Measurements from ENCODE around the gene DDRGK1.

The DDRGK1 gene

DNA sequence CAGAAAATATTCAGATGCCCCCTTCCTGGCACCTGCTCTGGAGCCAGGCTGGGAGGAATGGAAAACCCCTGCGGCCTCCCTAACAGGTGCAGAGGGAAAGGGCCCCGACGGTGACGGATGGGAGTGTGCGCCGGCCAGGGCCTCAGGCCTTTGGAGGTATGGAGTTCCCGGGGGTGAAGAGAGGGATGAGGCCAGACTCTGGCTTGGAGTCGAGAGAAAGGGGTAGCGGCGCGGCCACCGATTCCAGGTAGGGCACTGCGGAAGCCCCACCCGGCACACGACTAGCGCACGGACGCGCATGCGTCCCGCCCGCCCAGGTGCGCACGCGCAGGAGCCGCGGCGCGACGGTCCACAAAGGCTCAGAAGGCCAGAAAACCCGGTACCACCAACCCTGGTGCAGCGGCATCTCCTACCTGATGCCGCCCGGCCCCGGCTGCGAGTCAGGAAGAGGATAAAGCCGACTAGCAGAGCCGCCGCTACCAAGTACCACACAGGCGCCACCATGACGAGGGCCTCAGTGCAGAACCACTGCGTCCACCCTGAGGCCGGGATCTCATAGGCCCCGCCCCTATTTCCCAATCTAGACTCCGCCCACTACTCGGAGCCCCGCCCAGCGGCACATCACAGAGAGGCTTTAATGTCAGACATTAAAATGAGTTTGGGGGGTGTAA lies at the start of gene DDRGK1:
DDRGK1 (minus strand) TSS at position 559 of the 671 bp plus-strand sequence; CDS start at position 504, 55 bp downstream.
- peak; percentile 95 for DNase-seq

- no peak for DNase-seq
Measured at GRCh38 chr20:3251806-3252205, 47.3 kb upstream of the DDRGK1 start.

DNA sequence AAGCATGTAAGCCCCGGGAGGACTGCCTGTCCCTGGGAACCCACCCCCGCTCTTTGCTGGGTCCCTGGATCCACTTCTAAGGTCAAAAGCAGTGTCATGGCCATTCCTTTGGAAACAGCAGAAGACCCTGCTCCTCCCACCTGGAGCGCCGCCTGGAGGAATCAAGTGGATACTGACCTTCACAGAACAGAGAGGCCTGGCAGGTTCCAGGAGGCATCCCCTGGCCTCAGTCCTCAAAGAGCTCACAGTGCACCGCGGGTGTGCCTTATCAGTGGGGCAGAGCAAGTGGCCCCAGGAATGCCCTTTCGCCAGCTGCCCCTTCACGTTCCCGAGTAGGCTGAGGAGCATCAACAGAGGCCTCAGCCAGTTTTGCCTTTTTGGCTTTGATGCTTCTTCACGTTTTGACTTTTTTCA lies 45.6 kb upstream of the DDRGK1 start:
- no peak for DNase-seq

- no peak for DNase-seq
Measured at GRCh38 chr20:3248993-3249347, 44.5 kb upstream of the DDRGK1 start.

DNA sequence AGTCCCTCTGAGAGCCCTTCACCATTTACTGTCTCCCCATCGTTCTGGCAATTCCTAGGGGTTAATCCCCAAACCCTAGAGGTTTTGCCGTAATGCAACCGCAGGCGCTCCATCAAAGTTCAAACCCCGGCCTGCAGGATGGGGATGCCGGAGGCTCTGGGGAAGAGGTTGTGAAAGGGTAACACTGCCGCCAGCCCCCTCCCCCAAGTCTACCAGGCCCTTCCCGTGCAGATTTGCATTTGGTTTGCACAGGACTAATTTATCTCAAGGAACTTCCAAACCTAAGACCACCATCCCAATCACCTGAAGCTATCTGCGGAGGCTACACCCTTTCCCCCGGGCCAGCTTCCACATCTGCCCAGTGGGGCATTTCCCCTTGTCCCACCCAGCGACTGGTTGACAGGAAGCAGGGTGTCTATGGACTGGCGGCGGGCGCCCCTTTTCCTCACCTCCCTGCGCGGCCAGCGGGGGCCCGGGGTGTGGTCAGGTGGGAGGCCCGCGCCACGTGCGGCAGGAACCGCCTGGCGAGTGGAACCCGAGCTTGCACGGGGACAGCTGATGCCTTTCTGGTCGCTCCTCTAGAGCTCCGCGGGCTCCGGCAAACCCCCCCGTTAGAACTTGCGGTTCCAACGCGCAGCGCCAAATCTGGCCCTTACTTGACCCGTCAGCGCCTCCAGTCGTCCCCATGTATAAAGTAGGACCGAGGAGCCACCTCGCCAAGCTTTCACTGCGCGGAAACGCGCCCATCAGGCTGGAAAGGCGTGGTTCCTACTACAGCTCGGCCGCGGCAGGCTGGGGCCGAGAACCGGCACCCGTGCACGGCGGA lies 43.9 kb upstream of the DDRGK1 start:
- peak; percentile 71 for DNase-seq

- DNase-seq = no peak
Measured at GRCh38 chr20:3247638-3248037, 43.2 kb upstream of the DDRGK1 start.

GRCh38 chr20:3246682-3247081 lies 42.2 kb upstream of the DDRGK1 start:
- DNase-seq = no peak

DNA sequence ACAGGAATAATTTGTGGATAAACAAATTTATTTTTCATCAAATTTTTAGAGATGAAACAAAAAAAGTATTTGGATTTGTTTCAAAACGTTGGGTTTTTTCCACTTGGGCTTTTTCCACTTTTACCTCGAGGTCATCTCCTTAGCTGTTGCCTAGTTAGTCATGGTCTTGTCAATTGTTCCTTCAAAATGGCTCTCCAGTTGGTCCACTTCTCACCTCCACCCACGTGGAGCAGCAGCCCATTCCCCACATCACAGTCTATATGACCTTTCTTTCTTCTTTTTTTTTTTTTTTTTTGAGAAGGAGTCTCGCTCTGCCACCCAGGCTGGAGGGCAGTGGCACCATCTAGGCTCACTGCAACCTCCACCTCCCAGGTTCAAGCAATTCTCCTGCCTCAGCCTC lies 41.2 kb upstream of the DDRGK1 start:
- no peak for DNase-seq

DNA sequence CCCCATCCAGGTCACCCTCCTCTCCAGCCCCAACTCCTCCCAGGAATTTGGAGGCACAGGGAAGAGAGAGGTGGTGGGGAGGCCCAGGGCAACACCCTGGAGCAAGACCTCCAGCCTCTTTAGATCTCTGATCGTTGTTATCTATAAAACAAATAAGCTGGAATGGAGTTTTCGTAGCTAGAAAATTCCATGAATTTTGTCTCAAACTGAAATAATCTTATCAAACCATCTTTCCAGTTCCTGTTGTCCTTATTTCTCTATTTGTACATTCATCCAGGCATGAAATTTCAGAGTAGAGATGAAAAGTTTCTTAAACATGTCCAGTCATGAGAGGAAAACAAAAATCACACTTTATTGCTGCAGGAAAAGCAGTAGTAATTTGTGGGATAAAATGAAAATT lies 40.7 kb upstream of the DDRGK1 start:
- DNase-seq = no peak

DNA sequence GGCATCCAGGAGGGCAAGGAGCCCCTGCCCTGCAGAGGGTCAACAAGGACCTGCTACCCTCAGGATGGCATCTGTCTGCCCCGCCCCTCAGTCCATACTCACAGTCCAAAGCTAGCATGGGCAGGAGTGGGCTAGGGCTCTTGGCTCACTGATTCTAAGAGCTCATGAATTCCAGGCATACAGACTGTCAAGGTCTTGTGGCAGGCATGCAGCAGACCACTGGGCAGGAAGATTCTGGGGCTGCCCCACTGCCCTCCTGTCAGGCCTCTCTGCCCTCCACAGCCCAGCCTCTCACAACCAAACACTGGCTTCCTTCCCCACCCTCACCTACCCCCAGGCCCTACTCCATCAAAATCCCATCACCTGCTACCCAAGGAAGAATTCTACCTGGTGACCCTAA lies 40.1 kb upstream of the DDRGK1 start:
- DNase-seq = no peak

- no peak for DNase-seq
Measured at GRCh38 chr20:3243718-3244358, 39.4 kb upstream of the DDRGK1 start.

- DNase-seq = no peak
Measured at GRCh38 chr20:3242172-3242692, 37.8 kb upstream of the DDRGK1 start.

- DNase-seq = no peak
Measured at GRCh38 chr20:3240776-3241363, 36.4 kb upstream of the DDRGK1 start.

- peak; percentile 27 for DNase-seq
Measured at GRCh38 chr20:3239867-3240775, 35.6 kb upstream of the DDRGK1 start.

DNA sequence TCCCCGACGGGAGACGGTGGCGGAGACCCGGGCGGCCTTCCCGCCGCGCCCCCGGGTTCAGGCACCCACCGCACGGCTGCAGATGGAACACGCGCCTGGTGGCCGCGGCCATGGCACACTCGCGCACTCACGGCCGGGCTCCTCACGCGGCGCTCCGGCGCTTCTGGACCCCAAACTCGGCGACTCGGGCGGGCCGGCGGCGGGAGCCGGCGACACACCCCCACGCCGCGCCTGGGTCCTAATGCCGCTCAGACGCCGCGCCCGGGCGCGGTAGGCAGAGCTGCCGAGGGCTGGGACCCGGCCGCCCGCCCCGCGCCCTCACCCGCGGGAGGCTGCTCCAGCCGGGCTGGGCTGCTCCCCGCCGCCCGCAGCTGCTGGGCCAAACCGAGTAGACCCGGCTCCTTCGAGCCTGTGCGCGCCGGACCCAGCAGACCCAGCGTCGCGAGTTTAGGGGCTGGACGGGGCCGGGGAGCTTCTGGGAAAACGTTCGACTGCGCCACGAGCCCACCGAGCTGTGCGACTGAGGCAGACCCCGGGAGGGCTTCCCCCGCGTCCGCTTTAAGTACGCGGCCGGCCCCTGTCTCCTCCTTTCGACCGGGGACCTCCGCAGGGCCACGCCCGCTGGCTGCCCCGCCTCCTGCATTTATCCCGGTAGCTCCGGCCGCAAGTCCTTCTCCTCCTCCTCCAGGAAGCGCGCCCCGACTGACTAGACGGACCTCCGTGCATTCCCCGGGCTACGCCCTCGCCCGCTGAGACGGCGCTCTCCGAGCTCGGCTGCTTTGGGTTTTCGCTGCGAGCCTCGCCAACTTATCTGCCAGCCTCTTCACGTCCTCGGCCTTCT lies 34.8 kb upstream of the DDRGK1 start, which contains the start of gene SLC4A11:
SLC4A11 (minus strand) TSS at position 165 of the 841 bp plus-strand sequence; CDS start at position 112, 53 bp downstream.
- DNase-seq = peak; percentile 69

GRCh38 chr20:3238616-3239025 lies 34.1 kb upstream of the DDRGK1 start:
- DNase-seq = peak; percentile 66

DNA sequence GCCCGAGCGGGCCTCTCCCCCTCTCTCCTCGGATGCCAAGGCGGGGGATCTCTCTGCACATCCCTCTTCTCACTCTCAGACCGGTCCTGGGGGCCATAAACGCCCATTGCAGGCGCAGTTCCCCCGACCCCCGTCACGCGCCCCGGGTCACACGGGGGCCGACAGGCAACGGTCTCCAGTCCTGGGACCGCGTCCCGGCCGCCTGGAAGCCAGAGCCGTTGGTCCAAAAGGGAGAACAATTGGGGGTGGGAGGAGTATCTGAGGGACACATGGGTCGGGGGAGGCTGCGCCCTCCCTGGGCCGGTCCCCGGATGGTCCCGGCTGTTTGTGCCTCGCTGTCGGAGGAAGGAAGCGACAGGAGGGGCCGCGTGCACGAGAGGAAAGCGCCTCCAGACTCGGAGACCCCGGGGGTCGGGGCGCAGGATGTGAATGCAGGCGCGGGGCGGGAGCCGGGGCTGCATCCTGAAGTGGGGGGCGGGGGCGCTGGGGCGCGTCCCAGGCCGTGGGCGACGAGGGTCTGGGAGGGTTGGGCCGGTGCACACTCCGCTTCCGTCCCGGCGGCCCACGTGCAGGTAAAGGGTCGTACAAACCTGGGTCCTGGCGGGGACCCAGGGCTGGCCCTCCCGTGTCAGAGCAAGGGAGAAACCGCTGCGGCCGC lies 33.6 kb upstream of the DDRGK1 start:
- no peak for DNase-seq

- DNase-seq = no peak
Measured at GRCh38 chr20:3237011-3237957, 32.8 kb upstream of the DDRGK1 start.

GRCh38 chr20:3235666-3236324 lies 31.3 kb upstream of the DDRGK1 start:
- DNase-seq = no peak

Data from hematopoietic multipotent progenitor cell treated with erythropoietin and hydrocortisone succinate and interleukin-3 and kit ligand, for 6 days (in vitro differentiated cells).